ENCODE results near the gene NHERF2. TPM values are rescaled to one million over a fixed set of nuclear protein-coding genes. Genes with fewer than 3 reads are reported as not detected.

NHERF2 gene
- total RNA-seq, 2 experiments from 2014 or later = 1.9 to 2.0 TPM

DNA sequence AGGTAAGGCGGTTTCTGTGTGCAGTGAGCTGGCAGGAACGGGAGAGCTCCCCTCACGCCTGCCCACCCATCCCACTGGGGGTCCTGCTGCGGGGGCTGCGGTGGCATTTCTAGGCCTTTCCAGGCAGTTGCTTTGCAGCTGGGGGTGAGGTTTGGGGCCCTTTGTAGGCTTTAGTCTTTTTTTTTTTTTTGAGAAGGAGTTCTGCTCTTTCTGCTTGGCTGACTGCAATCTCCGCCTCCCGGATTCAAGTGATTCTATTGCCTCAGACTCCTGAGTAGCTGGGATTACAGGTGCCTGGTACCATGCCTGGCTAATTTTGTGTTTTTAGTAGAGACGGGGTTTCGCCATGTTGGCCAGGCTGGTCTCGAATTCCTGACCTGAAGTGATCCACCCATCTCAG is 32.2 kb downstream of the NHERF2 start:
- Histone ChIP-seq H3K9me3 (ENCODE audit: control insufficient read depth in 1 of 2, insufficient read depth in 1 of 2, low read length in 2 of 2) (no peaks in the 10 kb centered on the region), H3K27me3 (ENCODE audit: control insufficient read depth in 1 of 2, insufficient read depth in 2 of 2, low read length in 2 of 2) (no peaks in the 10 kb centered on the region), H3K27ac (ENCODE audit: low read depth in 1 of 2, low read length in 2 of 2) (no peak overlapping the region), H3K4me1 (ENCODE audit: insufficient read depth, low read length) (no peaks in the 10 kb centered on the region), H3K36me3 (ENCODE audit: insufficient read depth, low read length) (peaks cover 68% of the 10 kb centered on the region), H3K4me3 (ENCODE audit: low read length) (no peak overlapping the region)
- H3K4me1 Mint-ChIP-seq (ENCODE audit: low read depth) = no peaks in the 10 kb centered on the region
- no peaks in the 10 kb centered on the region for H3K9me3 Mint-ChIP-seq
- DNase-seq (no peak), ATAC-seq (ENCODE audit: poor library complexity) (no peak)
- POLR2A ChIA-PET = no interaction called here
- CTCF ChIA-PET = no interaction called here
- intact Hi-C loops (cut with DNase I, micrococcal nuclease) = no loop called here
- TF ChIP-seq, protein P1, sequence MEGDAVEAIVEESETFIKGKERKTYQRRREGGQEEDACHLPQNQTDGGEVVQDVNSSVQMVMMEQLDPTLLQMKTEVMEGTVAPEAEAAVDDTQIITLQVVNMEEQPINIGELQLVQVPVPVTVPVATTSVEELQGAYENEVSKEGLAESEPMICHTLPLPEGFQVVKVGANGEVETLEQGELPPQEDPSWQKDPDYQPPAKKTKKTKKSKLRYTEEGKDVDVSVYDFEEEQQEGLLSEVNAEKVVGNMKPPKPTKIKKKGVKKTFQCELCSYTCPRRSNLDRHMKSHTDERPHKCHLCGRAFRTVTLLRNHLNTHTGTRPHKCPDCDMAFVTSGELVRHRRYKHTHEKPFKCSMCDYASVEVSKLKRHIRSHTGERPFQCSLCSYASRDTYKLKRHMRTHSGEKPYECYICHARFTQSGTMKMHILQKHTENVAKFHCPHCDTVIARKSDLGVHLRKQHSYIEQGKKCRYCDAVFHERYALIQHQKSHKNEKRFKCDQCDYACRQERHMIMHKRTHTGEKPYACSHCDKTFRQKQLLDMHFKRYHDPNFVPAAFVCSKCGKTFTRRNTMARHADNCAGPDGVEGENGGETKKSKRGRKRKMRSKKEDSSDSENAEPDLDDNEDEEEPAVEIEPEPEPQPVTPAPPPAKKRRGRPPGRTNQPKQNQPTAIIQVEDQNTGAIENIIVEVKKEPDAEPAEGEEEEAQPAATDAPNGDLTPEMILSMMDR (IDR thresholded peaks at IDR 0.05) = no peak
- peaks cover 27% of the 10 kb centered on the region for H3K36me3 Mint-ChIP-seq (ENCODE audit: low read depth)
- no peak overlapping the region for H3K4me3 Mint-ChIP-seq
- H3K27ac Mint-ChIP-seq = no peak overlapping the region
- H3K27me3 Mint-ChIP-seq = no peaks in the 10 kb centered on the region

DNA sequence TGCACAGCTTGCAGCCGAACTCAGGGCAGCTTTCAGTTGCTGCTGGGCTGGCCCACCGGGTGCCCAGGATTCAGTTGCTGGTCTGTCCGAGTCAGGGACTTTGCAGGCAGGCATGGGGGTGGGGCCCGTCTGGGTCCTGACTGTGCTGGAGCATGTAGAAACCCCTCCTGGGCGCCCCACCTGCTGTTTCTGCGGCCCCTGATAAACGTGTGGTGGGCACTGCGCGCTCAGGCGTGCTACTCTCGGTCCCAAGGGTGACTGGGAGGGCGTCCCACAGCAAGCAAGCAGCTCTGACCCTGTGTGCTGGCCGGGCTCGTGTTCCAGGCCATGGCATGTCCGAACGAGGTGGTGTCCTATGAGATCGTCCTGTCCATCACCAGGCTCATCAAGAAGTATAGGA is 33.6 kb downstream of the NHERF2 start:
- peaks cover 62% of the 10 kb centered on the region for H3K36me3 ChIP-seq (ENCODE audit: insufficient read depth, low read length)
- TF ChIP-seq, protein P1 (IDR thresholded peaks at IDR 0.05) = no peak
- no peak overlapping the region for H3K27ac Mint-ChIP-seq
- ChIA-PET CTCF (no interaction called here), POLR2A (no interaction called here)
- no peak overlapping the region for H3K4me3 ChIP-seq (ENCODE audit: low read length)
- no peaks in the 10 kb centered on the region for H3K4me1 ChIP-seq (ENCODE audit: insufficient read depth, low read length)
- H3K36me3 Mint-ChIP-seq (ENCODE audit: low read depth) = peaks cover 27% of the 10 kb centered on the region
- H3K9me3 ChIP-seq (ENCODE audit: control insufficient read depth in 1 of 2, insufficient read depth in 1 of 2, low read length in 2 of 2) = no peaks in the 10 kb centered on the region
- no peak overlapping the region for H3K27ac ChIP-seq (ENCODE audit: low read depth in 1 of 2, low read length in 2 of 2)
- no peaks in the 10 kb centered on the region for H3K27me3 Mint-ChIP-seq
- ATAC-seq (ENCODE audit: poor library complexity) (no peak), DNase-seq (no peak)
- no peaks in the 10 kb centered on the region for H3K27me3 ChIP-seq (ENCODE audit: control insufficient read depth in 1 of 2, insufficient read depth in 2 of 2, low read length in 2 of 2)
- intact Hi-C loops (cut with DNase I, micrococcal nuclease) = no loop called here
- H3K4me3 Mint-ChIP-seq = no peak overlapping the region
- H3K9me3 Mint-ChIP-seq = no peaks in the 10 kb centered on the region
- H3K4me1 Mint-ChIP-seq (ENCODE audit: low read depth) = no peaks in the 10 kb centered on the region

DNA sequence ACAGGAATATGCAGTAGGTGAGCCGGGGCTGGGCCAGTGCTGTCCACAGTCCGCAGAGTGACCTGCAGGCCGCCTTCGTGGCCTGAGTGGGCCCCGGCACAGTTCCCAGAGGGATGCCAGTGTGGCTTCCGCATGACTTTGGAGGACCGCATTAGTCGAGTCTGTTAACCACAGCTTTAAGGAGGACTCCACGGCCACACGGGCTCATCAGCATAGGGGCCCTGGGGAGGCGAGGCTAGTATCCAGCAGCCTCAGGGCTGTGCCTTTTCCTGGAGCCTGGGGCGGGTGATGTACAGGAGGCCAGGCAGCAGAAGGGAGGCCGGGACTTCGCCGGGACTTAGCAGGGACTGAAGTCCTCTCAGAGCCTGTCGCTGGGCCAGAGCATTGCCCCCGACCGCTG is 34.3 kb downstream of the NHERF2 start:
- H3K9me3 Mint-ChIP-seq = no peaks in the 10 kb centered on the region
- peaks cover 65% of the 10 kb centered on the region for H3K36me3 ChIP-seq (ENCODE audit: insufficient read depth, low read length)
- H3K27ac ChIP-seq (ENCODE audit: low read depth in 1 of 2, low read length in 2 of 2) = no peak overlapping the region
- no peak for ATAC-seq (ENCODE audit: poor library complexity)
- no peaks in the 10 kb centered on the region for H3K4me1 ChIP-seq (ENCODE audit: insufficient read depth, low read length)
- no peak overlapping the region for H3K4me3 ChIP-seq (ENCODE audit: low read length)
- peaks cover 28% of the 10 kb centered on the region for H3K36me3 Mint-ChIP-seq (ENCODE audit: low read depth)
- TF ChIP-seq, protein P1 (IDR thresholded peaks at IDR 0.05) = no peak
- intact Hi-C loops (cut with DNase I, micrococcal nuclease) = no loop called here
- H3K4me1 Mint-ChIP-seq (ENCODE audit: low read depth) = no peaks in the 10 kb centered on the region
- H3K27ac Mint-ChIP-seq = no peak overlapping the region
- no peaks in the 10 kb centered on the region for H3K27me3 Mint-ChIP-seq
- DNase-seq = no peak
- no peaks in the 10 kb centered on the region for H3K27me3 ChIP-seq (ENCODE audit: control insufficient read depth in 1 of 2, insufficient read depth in 2 of 2, low read length in 2 of 2)
- no peak overlapping the region for H3K4me3 Mint-ChIP-seq
- ChIA-PET CTCF (no interaction called here), POLR2A (no interaction called here)
- no peaks in the 10 kb centered on the region for H3K9me3 ChIP-seq (ENCODE audit: control insufficient read depth in 1 of 2, insufficient read depth in 1 of 2, low read length in 2 of 2)

Data from CD4-positive, alpha-beta T cell (primary cell).